NCI-H2196 treated with DMSO at 0.1 percent for 48 hours (cell line): ENCODE measurements around the gene HK1.

Experiments used
- DNase-seq: peaks from one replicate; lab custom pipeline; 2025; ENCODE audit not compliant: unreplicated experiment; lab: John Stamatoyannopoulos, UW

HK1 gene

DNA sequence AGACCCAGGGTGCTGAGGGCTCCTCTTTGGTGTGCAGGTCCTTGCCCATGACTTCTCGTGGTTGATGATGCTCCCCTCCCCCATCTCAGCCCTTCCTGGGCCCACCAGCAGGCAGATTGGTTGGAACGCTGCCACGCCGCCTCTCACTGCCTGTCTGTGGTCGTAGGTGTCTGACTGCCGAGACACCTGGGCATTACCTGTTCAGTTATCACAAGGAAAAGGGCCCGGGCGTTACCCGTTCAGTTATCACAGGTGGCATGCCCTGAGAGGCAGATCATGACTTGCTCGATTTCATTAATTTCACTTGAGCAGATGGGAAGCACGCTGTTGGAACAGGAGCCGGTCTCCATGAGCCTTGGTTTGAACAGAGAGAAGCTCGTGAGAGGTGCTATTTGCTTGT, 95.9 kb downstream of the HK1 start:
- DNase-seq: no peak

DNA sequence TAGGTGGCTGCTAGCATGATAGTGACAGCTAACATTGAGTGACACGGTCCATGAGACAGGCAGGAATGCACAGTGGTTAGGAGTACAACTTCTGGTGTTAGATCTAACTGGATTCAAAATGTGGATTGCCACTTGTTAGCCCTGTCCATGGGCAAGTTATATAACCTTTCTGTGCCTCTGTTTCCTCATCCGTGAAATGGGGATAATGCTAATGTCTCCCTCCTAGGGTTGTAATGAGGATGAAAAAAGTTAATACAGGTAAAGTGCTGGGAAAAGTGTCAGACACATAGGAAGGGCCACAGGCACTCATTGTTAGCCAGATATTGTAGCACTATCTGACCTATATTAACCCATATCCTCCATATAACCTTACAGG, 96.6 kb downstream of the HK1 start:
- DNase-seq: no peak

DNA sequence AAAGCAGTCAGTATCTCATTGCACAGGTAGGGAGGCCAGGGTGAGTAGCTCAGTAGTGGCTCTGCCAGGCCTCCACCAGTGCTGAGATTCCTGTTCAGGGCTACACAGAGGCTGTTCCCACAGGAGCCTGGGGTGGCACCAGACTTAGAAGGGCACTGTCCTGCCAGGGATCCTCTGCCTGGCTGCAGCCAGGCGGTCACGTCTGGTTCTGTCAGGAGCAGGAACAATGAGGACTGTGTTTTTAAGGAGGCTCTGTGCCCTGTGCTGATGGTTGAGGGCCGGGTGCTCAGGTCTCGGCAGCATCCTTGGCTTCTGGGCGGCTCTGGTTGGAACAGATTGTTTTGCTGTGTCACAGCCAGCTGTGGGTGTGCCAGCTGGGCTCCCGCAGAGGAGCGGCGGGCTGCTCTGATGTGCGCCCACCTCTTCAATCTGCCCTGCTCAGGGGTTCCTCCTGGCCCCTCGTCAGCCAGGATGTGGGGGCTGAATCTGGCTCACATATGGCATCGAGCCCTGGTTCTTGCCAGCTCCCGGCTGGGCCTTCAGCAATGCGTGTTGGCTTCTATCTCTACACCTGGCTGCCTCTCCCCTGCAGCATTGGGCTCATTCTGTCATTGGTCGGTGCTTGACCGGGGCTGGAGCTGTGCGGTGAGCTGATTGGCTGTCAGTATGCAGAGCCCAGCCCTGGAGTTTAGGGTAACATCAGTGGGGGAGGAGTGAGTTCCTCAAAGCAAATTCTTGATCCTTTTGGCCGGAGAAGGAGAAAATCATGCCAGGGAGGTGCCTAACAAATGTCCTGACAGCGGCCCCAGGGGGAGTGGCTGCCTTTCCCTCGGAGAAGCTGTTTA, 97.2 kb downstream of the HK1 start:
- peak; percentile 64 for DNase-seq

DNA sequence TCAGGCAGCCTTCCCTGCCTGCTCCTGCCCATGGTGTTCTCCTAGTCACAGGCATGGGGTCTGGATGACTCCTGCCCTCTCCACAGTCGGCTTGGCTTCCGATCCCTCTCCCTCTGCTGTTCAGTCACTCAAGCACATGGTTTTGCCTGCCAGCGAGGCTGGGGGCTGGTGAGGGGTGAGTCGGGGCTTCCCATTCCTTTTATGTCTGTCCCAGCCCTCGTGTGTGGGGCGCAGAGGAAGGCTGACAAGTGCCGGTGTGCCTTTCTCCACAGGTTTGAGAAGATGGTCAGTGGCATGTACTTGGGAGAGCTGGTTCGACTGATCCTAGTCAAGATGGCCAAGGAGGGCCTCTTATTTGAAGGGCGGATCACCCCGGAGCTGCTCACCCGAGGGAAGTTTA, 98.4 kb downstream of the HK1 start:
- DNase-seq: no peak

DNA sequence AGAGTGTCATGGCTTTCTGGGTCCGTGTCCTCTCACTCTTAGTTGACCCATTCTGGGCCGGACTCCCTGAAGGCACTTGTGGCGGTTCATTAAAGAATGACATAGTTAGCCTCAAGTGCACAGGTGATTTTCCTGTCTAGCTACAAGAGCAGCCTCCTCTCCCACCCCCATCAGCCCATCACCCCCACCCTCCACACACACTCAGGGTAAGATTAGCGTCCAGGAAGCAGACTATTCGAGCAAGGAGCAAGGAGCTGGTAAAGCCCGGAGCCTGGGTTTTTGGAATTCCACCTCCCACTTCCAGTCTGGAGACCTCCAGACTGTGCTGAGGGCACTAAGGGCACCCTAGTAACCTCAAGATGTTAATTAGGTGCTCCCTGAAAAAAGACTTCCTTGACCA, 98.9 kb downstream of the HK1 start:
- no peak for DNase-seq

DNA sequence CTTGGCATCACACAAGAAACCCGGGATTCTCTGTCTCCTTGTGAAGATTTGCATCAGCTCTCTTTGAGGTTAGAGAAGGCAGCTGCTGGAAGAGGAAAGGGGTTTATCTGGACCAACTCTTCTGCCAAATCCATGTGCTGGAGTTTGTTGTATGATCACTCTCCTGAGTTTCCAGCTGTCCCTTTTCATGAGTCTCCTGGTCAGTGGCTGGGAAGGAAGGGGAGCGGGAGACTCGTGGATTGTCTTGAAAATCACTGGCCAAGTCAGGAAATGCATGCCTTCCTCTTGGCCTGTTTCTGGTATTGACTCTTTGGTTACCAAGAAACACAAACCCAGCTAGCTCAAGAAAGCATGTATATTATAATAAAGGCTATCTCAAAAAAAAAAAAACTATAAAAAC, 99.6 kb downstream of the HK1 start:
- no peak for DNase-seq

DNA sequence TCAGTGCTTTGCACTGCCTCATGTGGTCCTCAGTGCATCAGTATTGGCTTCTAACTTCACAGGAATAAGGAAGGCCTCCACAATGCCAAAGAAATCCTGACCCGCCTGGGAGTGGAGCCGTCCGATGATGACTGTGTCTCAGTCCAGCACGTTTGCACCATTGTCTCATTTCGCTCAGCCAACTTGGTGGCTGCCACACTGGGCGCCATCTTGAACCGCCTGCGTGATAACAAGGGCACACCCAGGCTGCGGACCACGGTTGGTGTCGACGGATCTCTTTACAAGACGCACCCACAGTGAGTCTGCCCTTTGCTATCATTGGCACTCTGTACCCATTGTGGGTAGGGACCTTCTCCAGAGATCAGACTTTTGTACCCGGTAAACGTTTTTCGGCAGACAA, 101.5 kb downstream of the HK1 start:
- no peak for DNase-seq

DNA sequence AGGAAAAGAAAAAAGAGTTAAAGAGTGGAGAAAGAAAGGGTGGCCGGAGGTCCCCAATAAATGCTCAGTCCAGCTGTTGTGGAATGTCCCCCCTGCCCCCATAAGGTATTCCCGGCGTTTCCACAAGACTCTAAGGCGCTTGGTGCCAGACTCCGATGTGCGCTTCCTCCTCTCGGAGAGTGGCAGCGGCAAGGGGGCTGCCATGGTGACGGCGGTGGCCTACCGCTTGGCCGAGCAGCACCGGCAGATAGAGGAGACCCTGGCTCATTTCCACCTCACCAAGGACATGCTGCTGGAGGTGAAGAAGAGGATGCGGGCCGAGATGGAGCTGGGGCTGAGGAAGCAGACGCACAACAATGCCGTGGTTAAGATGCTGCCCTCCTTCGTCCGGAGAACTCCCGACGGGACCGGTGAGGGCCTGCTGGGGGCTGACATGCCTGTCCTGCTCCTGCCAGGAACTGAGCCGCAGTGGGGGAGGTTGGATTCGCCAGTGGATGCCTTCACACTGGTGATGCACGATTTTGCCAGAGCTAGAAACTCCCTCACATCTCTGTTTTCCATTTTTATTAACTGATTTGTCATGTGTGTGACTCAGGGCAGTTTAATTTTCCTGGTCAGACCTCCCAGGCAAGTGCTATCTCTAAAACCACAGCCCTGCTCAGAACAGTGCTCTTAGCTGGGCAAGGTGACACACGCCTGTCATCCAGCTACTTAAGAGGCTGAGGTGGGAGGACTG, 104.3 kb downstream of the HK1 start:
- DNase-seq: no peak

DNA sequence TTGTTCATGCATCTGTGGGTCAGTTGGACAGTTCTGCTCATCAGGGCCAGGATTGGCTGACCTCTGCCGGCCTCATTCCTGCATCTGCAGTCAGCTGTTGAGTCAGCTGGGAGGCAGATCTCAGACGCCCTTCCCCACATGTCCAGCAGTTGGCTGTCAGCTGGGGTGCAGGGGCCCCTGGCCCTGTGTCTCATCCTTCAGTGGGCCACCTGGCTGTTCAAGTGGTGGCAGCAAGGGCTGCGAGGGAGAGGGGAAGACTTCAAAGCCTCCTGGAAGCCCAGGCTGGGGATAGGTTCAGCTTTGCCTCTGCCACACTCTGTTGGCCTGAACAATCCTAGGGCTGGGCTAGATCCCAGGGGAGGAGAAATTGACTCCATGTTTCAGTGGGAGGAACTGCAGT, 105.3 kb downstream of the HK1 start:
- DNase-seq: no peak

DNA sequence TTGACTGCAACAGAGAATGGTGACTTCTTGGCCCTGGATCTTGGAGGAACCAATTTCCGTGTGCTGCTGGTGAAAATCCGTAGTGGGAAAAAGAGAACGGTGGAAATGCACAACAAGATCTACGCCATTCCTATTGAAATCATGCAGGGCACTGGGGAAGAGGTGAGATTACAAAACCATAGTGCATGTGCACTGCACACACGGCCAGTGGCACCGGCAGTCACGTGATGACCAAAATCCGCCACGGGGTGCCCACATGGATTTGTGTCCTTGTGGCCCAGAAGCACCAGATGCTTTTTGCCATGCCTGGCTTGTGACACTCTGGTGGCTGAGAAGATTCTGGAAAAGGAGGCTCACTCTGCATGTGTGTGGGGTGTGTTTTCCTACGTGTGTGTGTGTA, 106.0 kb downstream of the HK1 start:
- DNase-seq: no peak

DNA sequence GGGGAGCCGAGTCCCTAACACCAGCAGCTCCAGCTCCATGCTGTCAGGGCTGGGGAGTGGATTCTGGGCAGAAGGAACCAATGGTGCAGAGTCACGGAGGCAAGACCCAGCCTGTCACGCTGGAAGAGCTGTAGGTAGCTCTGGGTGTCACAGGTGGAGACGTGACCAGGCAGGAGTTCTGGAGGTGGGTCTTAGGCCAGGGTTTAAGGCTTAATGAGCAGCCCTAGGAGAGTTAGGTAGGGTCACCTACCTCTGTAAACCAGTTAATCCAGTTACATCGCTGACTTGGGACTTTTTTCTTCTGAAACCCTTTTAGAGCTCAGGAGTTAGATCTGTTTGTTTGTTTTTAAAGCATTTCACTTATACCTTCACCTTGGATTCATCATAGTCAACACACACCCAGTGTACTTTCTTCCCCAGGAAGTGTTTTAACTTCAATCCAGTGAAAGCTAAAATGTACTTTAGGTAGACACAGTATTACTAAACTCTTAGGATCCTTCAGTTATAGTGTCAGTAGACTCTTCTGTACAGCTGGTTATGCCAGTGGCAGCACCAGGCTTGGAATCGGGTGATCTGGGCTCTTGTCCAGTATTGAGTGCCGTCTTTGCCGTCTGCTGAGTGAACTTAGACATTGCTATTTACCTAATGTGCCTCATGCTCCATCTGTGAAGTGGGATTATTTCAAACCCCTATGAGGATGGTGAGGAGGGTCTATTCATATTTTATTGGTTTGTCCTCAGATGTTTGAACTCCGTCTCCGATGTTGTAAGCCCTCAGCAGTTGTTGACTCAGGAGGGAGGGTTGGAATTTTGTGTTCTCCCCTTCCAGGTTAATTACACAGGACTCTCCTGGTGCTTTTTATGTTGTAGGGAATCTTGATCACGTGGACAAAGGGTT, 107.4 kb downstream of the HK1 start:
- DNase-seq: no peak

DNA sequence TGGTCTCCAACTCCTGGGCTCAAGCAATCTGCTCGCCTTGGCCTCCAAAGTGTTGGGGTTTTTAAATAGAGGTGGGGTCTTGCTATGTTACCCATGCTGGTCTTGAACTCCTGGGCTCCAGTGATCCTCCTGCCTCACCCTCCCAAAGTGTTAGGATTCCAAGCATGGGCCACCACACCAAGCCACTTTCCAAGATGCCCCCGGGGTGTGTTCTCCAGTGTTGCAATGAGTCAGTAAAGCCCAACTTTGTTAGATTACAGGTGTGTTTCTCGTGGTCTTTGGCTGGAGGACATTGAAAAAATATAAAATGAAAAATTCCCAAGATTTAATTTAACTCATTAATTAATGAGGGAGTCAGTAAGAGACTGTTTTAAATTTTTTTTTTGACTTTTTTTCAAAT, 109.2 kb downstream of the HK1 start:
- no peak for DNase-seq

DNA sequence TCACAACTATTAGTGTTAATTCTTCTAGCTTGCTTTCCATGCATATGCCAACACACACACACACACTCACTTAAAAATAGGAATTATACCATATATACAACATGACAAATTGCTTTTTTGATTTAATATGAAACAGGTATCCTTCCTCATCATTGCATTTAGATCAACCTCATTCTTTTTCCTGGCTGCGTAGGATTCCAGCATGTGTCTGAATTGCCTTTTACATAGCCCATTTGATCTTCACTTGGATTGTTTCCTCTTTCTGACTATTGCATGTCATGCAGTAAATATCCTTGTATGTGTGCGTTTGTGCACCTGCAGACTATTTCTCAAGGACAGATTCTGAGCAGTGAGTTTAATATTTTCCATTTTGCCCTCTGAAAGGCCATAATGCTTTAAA, 110.2 kb downstream of the HK1 start:
- DNase-seq: no peak

DNA sequence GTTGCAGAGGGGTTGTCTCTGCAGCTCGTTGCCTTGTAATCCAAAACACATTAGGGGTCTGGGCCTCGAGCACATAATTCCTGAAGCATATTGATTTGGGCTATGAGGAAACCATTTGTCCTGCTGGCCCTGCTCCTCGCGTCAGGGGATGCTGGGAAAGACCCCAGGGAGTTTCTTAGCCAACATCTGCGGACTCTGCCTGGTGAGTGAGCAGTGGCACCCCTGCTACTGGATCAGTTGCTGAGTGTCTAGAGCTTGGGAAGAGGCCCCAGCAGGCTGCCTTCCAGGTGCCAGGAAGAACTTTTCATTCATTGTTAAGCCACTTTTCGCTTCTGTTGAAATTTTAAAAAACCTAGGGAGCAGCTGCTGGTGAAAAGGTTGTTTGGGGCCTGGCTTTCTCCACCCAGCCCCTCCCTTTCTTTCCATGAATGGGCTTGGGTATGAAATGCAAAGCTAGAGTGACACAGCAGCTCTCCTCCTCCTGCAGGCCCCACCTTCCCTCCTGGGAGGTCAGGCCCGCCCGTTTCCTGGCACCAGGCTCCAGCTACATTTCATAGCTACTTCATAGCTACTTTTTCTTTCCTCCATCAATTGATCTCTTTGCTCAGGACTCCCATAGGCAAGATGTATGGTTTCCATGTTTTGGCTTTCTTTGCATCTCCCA, 111.7 kb downstream of the HK1 start:
- DNase-seq: peak; percentile 37

DNA sequence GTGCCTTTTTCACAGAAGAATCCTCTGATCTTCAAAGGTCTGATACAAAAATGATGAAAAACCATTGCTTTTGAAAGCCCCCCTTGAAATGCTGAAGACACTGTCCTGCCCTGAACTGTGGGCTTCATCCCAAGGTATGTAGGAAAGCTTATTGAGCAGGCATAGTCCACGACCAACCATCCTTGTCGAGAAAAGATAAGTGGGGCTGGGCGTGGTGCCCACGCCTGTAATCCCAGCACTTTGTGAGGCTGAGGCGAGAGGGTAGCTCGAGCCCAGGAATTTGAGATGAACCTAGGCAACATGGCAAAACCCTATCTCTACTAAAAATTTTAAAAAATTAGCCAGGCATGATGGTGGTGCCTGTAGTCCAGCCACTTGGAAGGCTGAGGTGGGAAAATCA, 112.9 kb downstream of the HK1 start:
- no peak for DNase-seq

DNA sequence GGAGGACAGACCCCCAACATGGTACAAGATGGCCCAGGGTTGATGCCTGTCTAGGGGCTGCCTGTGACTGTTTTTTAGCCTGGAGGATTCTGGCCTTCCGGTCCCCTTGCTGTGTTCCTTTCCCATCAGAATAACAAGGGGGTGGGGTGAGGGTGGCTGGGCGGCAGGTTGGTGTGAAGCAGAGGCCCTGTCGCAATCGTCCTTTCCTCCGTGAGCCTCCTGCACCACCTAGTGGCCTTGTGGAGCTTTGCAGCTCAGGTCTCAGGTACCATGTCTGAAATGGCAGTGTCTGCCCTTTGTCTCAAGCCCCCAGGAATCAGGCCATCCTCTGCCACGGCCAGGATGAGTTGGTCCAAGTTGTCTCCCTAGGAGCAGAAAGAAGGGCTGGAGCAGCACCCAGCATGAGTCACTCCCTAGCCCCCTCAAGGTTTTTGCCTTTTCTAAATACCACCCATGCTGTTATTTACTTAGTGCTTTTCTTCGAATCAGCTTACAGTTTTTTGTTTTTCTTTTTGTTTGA, 114.2 kb downstream of the HK1 start:
- DNase-seq: peak; percentile 71

DNA sequence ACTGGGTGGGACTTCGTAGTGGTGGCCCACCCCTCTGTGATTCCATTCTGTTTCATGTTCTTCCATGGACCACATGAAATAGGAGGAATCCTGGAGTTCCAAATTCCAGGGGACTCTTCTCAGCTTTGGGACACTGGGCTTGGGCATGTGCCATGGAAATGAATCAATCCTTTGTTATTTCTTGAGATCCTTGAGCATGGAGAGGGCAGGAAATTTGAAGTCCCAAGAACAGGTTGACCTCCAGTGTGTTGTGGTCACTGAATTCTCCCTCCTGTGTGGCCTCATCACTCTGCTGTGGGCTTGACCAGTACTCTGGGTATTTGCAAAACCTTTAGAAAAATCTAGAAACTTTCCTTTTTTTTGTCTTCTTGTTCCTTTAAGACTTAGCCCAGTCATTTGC, 115.7 kb downstream of the HK1 start:
- DNase-seq: no peak

DNA sequence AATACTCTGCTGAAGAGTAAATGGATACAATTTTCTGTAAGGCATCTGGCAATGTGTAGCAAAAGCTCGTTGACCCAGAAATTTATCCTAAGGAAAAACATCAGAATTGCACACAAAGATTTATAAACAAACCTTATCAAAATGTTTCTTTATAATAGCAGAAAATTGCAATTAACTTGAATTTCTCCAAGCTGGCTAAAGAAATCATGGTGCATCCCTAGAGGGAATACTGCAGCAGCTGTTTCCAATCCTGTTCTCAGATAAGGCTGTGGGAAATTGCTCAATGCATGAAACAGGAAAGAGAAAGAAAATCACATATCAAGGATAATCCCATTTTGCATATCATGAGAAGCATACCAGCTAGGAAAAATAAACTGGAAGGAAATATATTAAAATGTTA, 119.7 kb downstream of the HK1 start:
- DNase-seq: no peak

DNA sequence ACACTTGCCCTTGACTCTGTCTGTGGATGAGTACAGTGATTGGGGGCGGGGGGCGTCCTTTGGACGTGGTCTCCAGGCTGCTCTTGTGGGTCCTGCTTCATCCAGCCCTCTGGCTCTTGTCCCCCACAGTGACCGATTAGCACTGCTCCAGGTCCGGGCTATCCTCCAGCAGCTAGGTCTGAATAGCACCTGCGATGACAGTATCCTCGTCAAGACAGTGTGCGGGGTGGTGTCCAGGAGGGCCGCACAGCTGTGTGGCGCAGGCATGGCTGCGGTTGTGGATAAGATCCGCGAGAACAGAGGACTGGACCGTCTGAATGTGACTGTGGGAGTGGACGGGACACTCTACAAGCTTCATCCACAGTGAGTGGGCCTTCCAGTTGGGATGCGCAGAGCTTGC, 120.2 kb downstream of the HK1 start:
- no peak for DNase-seq

DNA sequence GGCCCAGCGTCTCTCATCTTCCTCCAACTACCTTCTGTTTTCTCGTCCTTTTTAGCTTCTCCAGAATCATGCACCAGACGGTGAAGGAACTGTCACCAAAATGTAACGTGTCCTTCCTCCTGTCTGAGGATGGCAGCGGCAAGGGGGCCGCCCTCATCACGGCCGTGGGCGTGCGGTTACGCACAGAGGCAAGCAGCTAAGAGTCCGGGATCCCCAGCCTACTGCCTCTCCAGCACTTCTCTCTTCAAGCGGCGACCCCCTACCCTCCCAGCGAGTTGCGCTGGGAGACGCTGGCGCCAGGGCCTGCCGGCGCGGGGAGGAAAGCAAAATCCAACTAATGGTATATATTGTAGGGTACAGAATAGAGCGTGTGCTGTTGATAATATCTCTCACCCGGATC, 122.6 kb downstream of the HK1 start:
- no peak for DNase-seq

DNA sequence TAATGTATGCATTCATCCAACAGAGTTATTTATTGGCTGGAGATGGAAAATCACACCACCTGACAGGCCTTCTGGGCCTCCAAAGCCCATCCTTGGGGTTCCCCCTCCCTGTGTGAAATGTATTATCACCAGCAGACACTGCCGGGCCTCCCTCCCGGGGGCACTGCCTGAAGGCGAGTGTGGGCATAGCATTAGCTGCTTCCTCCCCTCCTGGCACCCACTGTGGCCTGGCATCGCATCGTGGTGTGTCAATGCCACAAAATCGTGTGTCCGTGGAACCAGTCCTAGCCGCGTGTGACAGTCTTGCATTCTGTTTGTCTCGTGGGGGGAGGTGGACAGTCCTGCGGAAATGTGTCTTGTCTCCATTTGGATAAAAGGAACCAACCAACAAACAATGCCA, 123.1 kb downstream of the HK1 start:
- DNase-seq: no peak
